Renal cortex interstitium (tissue), 11 donors: Measurements from ENCODE around the gene MBNL2. TPM values are rescaled to one million over a fixed set of nuclear protein-coding genes. Genes with fewer than 3 reads are reported as not detected.
"Not testable (repeated sequence)": the region's sequence is repeated elsewhere in the genome, so short reads cannot be mapped to it uniquely, and the experiment has no call there.

ENCODE experiments used
- DNase-seq, 11 donors: peaks; one replicate each; pipeline ENCODE4 v3.0.0-alpha.2; 2013; ENCODE audit warnings: low read depth in 9 of 11, low spot score in 4 of 11; ENCODE audit errors: extremely low read depth in 1 of 11
- polyA plus RNA-seq, 3 donors: library from polyadenylated mRNA; unstranded; fragments of 120-200 nt; gene quantifications; one replicate each; pipeline ENCODE4 v1.2.1, GENCODE V29; 2013; ENCODE audit not compliant: insufficient read length in 3 of 3

The MBNL2 gene
- polyA plus RNA-seq, 3 donors = 50.7 to 76.4 (median 66.2) TPM

DNA sequence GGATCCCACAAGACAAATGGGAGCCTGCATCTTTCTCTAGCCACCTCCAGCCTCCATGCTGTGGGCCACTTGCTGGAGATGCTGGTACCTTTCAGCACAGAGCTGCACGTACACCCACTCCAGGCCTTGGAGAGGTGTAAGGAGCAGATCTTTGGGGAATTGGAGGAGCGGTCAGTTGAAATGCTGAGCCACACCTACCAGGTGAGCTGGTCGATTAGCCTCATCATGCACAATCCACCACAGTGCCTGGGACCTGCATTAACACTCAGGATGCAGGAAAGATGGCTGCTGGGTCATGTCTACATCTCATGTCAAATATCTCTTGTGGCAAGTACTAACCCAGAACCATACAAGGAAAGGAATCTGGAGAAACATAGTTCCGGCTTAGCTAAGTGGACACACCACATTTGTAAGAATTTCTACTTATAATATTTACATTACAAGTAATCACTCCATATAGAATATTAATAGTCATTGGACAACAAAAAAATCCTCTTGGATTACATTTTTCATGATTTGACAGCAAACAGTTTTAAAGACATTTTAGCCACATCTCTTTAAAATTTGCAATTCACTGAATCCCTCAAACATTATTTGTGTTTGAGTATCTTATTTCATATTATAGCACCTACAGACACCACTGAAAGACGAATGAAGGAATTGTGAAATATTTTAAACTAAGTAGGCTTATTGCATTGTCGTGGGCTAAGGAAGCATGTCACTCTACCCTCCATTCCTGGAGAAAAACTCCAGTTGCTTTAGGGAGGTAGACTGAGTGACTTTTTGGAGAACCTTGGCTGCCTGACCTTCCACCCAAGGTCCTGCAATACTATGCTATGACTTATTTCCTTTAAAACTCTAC lies 21.8 kb upstream of the MBNL2 start:
- DNase-seq = no peak

DNA sequence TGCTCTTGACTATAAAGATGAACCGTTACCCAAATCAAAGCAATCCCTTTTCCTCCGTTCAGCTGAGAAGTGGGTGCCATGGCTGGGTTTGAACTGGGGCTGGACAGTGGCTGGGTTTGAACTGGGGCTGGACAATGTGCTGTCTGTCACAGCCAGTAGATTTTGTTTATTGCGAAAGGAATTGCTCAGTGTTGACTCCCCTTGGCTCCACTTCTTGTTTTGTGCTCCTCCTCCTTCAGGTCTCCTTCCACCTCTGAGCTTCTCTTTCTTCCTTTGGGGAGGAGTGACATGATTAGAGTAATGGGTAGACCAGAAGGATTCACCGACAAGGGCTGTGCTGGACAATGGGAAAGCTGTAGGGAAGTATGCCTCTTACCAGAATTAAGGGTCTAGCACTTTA lies 19.4 kb upstream of the MBNL2 start:
- no peak for DNase-seq

GRCh38 chr13:97205465-97205864 lies 16.7 kb upstream of the MBNL2 start:
- DNase-seq = no peak

DNA sequence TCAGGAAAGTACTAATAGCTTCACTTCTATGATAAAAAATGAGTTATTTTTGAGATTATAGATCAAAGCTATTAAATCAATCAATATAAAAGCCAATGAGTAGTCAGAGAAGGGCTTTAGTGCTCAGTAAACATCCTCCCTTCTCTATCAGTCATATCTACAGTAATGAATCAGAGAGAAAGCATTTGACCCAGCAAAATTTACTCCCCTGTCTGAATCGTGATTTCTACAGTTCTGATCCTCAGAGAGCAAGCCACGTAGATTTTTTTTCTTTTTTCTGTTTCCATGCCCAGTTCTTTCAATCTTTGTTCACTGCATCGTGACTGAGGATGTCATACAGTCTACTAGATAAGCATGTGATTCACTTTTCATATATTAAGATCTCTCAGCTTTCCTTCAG lies 16.2 kb upstream of the MBNL2 start:
- DNase-seq = no peak

GRCh38 chr13:97207252-97207651 lies 14.9 kb upstream of the MBNL2 start:
- not testable (repeated sequence) for DNase-seq

DNA sequence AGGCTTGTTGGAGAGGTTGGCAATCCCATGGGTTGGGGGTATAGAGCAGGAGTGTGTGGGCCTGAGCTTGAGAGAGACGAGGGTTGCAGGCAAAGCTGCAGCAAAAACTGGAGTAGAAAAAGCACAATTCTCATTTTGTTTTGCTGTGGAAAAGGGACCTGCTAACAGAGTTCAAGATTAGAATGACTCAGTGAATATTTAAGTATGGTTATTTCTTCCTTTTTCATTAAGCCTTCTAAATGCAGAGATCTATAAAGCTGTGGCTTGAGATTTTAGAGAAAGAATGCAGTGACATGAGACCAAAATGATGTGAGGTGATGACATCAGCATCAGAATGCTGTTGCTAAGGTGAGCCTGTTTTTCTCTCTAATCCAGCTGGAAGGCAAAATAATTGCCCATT lies 10.8 kb upstream of the MBNL2 start:
- DNase-seq = no peak

DNA sequence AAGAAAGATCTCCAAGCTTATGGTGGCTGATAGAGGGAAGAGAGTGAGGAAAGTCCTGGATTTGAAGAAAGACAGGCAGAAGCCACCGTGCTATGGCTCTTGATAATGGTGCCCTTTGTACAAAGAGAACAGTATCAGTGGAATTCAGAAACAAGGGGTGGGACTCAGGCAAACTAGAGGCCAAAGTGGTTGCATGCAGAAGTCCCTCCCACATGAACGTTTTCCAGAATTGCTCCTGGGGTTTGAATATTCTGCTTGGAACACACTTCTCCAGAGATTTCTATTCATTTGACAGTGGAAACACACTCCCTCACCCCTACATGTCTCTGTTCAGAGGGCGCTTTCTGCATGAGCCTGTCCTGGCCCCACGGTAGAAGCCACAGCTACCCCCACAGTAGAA lies 10.1 kb upstream of the MBNL2 start:
- no peak for DNase-seq

GRCh38 chr13:97212601-97213040 lies 9.5 kb upstream of the MBNL2 start:
- DNase-seq = no peak

DNA sequence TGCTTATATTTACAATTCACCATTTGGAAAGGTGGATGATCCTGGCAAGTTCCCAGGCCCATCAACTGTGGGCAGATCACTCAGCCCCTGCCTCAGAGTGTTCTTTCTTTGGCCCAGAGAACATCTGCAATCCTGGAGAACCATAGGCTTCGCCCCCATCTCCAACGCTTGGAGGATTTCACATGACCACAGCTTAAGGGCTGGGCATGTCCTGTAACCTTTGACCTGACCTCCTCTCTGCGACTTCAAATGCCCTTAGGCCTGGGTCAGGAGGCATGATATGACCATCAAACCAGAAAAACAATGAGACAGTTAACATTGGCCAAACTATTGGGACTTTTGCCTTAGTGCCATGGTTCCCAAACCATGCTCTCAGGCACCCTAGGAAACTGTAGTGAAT lies 7.2 kb upstream of the MBNL2 start:
- no peak for DNase-seq

- DNase-seq = no peak
Observed at GRCh38 chr13:97215325-97215724, 6.8 kb upstream of the MBNL2 start.

GRCh38 chr13:97219226-97219625 lies 2.9 kb upstream of the MBNL2 start:
- no peak for DNase-seq

- no peak for DNase-seq
Observed at GRCh38 chr13:97220151-97220900, 1.8 kb upstream of the MBNL2 start.

- no peak for DNase-seq
Observed at GRCh38 chr13:97221046-97221445, 1.1 kb upstream of the MBNL2 start.

GRCh38 chr13:97221466-97221865 lies 667 bp upstream of the MBNL2 start:
- DNase-seq = no peak

GRCh38 chr13:97223037-97223710 lies 1.0 kb downstream of the MBNL2 start:
- peak in 3 of 11 donors; percentile 42 to 66 (median 55) for DNase-seq

- DNase-seq = peak in 7 of 11 donors; percentile 46 to 87 (median 78)
Observed at GRCh38 chr13:97223711-97224541, 1.8 kb downstream of the MBNL2 start.

- DNase-seq = peak in 1 of 11 donors; percentile 47
Observed at GRCh38 chr13:97224544-97225300, 2.6 kb downstream of the MBNL2 start.

DNA sequence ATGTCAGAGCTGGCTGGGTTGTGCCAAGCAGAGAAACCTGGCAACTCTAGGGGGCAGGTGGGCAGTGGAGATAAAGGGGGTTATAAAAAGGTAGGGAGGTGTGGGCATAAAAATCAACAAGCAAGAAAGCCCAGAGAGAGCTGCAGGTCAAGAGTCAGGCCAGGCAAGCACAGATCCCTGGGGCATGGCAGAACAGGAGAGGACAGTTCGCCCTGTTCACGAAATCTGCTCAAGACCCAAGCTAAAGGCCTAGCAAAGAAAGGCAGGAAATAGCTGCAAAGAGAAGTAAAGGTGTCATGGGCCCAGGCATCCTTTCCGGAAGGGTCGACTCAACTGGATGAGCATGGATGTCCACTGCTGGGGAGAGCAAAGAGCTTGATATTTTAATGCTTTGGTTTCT lies 3.4 kb downstream of the MBNL2 start:
- no peak for DNase-seq
